ENCODE results near the gene ZFPM1.
A peak's percentile ranks its signal among the peaks of the same experiment; 100 is the strongest.

Gene ZFPM1

GRCh38 chr16:88539261-88539651 is 86.2 kb downstream of the ZFPM1 start:
- DNase-seq (ENCODE audit: low read depth): no peak

GRCh38 chr16:88539652-88540345 is 86.7 kb downstream of the ZFPM1 start:
- no peak for DNase-seq (ENCODE audit: low read depth)

GRCh38 chr16:88540346-88540977 is 87.4 kb downstream of the ZFPM1 start:
- no peak for DNase-seq (ENCODE audit: low read depth)

GRCh38 chr16:88541831-88542616 is 88.9 kb downstream of the ZFPM1 start:
- DNase-seq (ENCODE audit: low read depth): no peak

- no peak for DNase-seq (ENCODE audit: low read depth)
Observed at GRCh38 chr16:88543230-88543813, 90.2 kb downstream of the ZFPM1 start.

GRCh38 chr16:88545781-88546180 is 92.7 kb downstream of the ZFPM1 start:
- DNase-seq (ENCODE audit: low read depth): no peak

GRCh38 chr16:88548131-88548874 is 95.2 kb downstream of the ZFPM1 start:
- no peak for DNase-seq (ENCODE audit: low read depth)

GRCh38 chr16:88548985-88549384 is 95.9 kb downstream of the ZFPM1 start:
- no peak for DNase-seq (ENCODE audit: low read depth)

- no peak for DNase-seq (ENCODE audit: low read depth)
Observed at GRCh38 chr16:88549671-88550245, 96.7 kb downstream of the ZFPM1 start.

- DNase-seq (ENCODE audit: low read depth): no peak
Observed at GRCh38 chr16:88550246-88550661, 97.2 kb downstream of the ZFPM1 start.

- DNase-seq (ENCODE audit: low read depth): no peak
Observed at GRCh38 chr16:88552166-88552565, 99.1 kb downstream of the ZFPM1 start.

- DNase-seq (ENCODE audit: low read depth): no peak
Observed at GRCh38 chr16:88552815-88553214, 99.7 kb downstream of the ZFPM1 start.

- DNase-seq (ENCODE audit: low read depth): no peak
Observed at GRCh38 chr16:88553739-88554138, 100.7 kb downstream of the ZFPM1 start.

GRCh38 chr16:88554711-88555264 is 101.7 kb downstream of the ZFPM1 start:
- no peak for DNase-seq (ENCODE audit: low read depth)

- no peak for DNase-seq (ENCODE audit: low read depth)
Observed at GRCh38 chr16:88556294-88556988, 103.4 kb downstream of the ZFPM1 start.

- no peak for DNase-seq (ENCODE audit: low read depth)
Observed at GRCh38 chr16:88558457-88559442, 105.7 kb downstream of the ZFPM1 start.

- DNase-seq (ENCODE audit: low read depth): no peak
Observed at GRCh38 chr16:88560714-88561484, 107.8 kb downstream of the ZFPM1 start.

GRCh38 chr16:88561485-88562359 is 108.6 kb downstream of the ZFPM1 start:
- peak; percentile 32 for DNase-seq (ENCODE audit: low read depth)
